ENCODE measurements around the gene HOXD1. TPM values are rescaled to one million over a fixed set of nuclear protein-coding genes. Genes with fewer than 3 reads are reported as not detected.

Gene HOXD1
- total RNA-seq, 1 donor from 2014 or later: 9.8 TPM

DNA sequence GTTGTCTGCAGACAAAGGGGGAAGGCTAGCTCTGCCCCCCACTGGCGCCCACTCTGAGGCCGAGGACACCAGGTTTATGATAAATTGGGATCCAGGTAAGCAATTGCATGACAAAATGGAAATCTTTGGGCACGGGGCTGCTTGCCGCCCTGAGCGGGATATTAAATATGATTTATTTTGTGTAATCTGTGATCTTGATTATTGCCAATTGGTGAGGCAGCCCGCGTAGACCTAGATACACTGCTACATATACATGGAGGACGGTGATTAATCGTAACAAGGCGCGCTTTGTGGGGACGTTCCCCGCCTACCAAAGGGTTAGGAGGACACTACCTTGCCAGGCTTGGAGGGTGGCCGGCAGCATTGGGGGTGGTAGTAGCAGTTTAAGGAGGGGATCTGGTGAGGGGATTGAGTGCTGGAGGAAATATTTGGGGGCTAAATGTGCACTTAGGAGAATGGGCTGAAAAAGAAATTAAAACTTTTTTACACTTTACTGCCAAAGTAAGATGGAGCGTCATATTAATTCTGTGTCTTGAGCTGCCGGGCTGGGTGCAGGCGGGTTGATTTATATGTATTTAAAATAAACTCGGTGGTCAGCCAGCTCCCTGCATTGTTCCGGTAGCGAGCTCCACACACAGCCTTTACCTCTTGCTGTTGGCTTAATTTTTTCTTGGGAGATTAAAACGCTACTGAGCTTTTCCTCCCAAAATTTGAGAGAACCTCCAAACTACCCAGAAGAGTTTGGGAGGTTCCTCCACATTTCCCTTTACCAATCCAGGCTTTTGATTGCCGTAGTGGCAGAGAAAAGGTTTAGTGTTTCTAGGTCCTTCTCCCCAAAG, 27.3 kb upstream of the HOXD1 start:
- TF ChIP-seq, protein P1, sequence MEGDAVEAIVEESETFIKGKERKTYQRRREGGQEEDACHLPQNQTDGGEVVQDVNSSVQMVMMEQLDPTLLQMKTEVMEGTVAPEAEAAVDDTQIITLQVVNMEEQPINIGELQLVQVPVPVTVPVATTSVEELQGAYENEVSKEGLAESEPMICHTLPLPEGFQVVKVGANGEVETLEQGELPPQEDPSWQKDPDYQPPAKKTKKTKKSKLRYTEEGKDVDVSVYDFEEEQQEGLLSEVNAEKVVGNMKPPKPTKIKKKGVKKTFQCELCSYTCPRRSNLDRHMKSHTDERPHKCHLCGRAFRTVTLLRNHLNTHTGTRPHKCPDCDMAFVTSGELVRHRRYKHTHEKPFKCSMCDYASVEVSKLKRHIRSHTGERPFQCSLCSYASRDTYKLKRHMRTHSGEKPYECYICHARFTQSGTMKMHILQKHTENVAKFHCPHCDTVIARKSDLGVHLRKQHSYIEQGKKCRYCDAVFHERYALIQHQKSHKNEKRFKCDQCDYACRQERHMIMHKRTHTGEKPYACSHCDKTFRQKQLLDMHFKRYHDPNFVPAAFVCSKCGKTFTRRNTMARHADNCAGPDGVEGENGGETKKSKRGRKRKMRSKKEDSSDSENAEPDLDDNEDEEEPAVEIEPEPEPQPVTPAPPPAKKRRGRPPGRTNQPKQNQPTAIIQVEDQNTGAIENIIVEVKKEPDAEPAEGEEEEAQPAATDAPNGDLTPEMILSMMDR (IDR thresholded peaks at IDR 0.05; ENCODE audit: insufficient read depth, low read length, poor library complexity, severe bottlenecking): no peak
- Histone ChIP-seq H3K36me3 (ENCODE audit: control insufficient read depth, insufficient read depth, low read length) (no peaks in the 10 kb centered on the region), H3K27me3 (ENCODE audit: control insufficient read depth, insufficient read depth, low read length) (no peaks in the 10 kb centered on the region), H3K4me3 (ENCODE audit: low read depth, low read length) (peak overlapping the region; percentile 43)
- no peak for DNase-seq (ENCODE audit: low read depth)

- DNase-seq (ENCODE audit: low read depth): no peak
- H3K36me3 ChIP-seq (ENCODE audit: control insufficient read depth, insufficient read depth, low read length): no peaks in the 10 kb centered on the region
- H3K4me3 ChIP-seq (ENCODE audit: low read depth, low read length): peak overlapping the region; percentile 43
- TF ChIP-seq, protein P1 (IDR thresholded peaks at IDR 0.05; ENCODE audit: insufficient read depth, low read length, poor library complexity, severe bottlenecking): no peak
- no peaks in the 10 kb centered on the region for H3K27me3 ChIP-seq (ENCODE audit: control insufficient read depth, insufficient read depth, low read length)
Measured at GRCh38 chr2:176161825-176162626, 26.4 kb upstream of the HOXD1 start.

- Histone ChIP-seq H3K4me3 (ENCODE audit: low read depth, low read length) (peak overlapping the region; percentile 43), H3K27me3 (ENCODE audit: control insufficient read depth, insufficient read depth, low read length) (no peaks in the 10 kb centered on the region), H3K36me3 (ENCODE audit: control insufficient read depth, insufficient read depth, low read length) (no peaks in the 10 kb centered on the region)
- no peak for DNase-seq (ENCODE audit: low read depth)
- TF ChIP-seq, protein P1 (IDR thresholded peaks at IDR 0.05; ENCODE audit: insufficient read depth, low read length, poor library complexity, severe bottlenecking): no peak
Measured at GRCh38 chr2:176162911-176163671, 25.4 kb upstream of the HOXD1 start.

GRCh38 chr2:176163672-176164056, 24.8 kb upstream of the HOXD1 start:
- Histone ChIP-seq H3K36me3 (ENCODE audit: control insufficient read depth, insufficient read depth, low read length) (no peaks in the 10 kb centered on the region), H3K27me3 (ENCODE audit: control insufficient read depth, insufficient read depth, low read length) (no peaks in the 10 kb centered on the region), H3K4me3 (ENCODE audit: low read depth, low read length) (no peak overlapping the region)
- TF ChIP-seq, protein P1 (IDR thresholded peaks at IDR 0.05; ENCODE audit: insufficient read depth, low read length, poor library complexity, severe bottlenecking): no peak
- no peak for DNase-seq (ENCODE audit: low read depth)

DNA sequence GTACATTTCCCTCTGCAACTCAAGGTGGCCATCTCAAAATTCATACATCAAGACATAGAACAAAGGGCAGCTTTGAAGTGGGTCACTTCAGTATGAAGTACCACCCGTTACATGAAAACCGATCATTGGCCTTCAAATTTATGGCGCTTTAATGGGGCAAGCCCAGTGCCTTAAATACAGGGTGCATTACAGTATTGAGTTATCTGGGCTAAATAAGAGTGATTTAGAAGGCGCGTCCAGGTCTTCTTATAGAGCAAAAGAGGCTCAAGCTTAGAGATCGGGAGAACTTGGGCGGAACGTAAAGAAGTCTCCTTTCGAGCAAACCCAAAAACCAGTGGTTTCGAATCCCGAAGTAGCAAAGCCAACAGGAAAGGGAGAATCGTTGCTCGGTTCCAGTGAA, 24.3 kb upstream of the HOXD1 start:
- Histone ChIP-seq H3K4me3 (ENCODE audit: low read depth, low read length) (peak overlapping the region; percentile 30), H3K27me3 (ENCODE audit: control insufficient read depth, insufficient read depth, low read length) (no peaks in the 10 kb centered on the region), H3K36me3 (ENCODE audit: control insufficient read depth, insufficient read depth, low read length) (no peaks in the 10 kb centered on the region)
- TF ChIP-seq, protein P1 (IDR thresholded peaks at IDR 0.05; ENCODE audit: insufficient read depth, low read length, poor library complexity, severe bottlenecking): no peak
- DNase-seq (ENCODE audit: low read depth): no peak
